GM10248 (cell line): Measurements from ENCODE around the gene MRPL50.

Source experiments
- CTCF ChIA-PET: fragments of 300-600 bp; sonication (Branson Sonifier 250); formaldehyde crosslinking; extraction: SDS; loops from one replicate; lab custom pipeline; 2021; ENCODE audit warnings: antibody characterized with exemption; lab: Yijun Ruan, JAX
- POLR2A ChIA-PET: fragments of 350-650 bp; sonication (Branson Sonifier 250); formaldehyde crosslinking; extraction: SDS; loops from one replicate; lab custom pipeline; 2020; ENCODE audit warnings: antibody characterized with exemption; lab: Yijun Ruan, JAX
- DNase-seq: peaks from one replicate; pipeline ENCODE4 v3.0.0; 2012; ENCODE audit errors: extremely low spot score
- TF ChIP-seq, protein P1 (sequence below): IDR thresholded peaks from 2 replicates; pipeline ENCODE4 v1.5.1; 2012; ENCODE audit warnings: mild to moderate bottlenecking, low read depth; ENCODE audit errors: extremely low read depth, missing control alignments, control extremely low read depth

Gene MRPL50

GRCh38 chr9:101354143-101354764, 44.2 kb downstream of the MRPL50 start:
- TF ChIP-seq, protein P1, sequence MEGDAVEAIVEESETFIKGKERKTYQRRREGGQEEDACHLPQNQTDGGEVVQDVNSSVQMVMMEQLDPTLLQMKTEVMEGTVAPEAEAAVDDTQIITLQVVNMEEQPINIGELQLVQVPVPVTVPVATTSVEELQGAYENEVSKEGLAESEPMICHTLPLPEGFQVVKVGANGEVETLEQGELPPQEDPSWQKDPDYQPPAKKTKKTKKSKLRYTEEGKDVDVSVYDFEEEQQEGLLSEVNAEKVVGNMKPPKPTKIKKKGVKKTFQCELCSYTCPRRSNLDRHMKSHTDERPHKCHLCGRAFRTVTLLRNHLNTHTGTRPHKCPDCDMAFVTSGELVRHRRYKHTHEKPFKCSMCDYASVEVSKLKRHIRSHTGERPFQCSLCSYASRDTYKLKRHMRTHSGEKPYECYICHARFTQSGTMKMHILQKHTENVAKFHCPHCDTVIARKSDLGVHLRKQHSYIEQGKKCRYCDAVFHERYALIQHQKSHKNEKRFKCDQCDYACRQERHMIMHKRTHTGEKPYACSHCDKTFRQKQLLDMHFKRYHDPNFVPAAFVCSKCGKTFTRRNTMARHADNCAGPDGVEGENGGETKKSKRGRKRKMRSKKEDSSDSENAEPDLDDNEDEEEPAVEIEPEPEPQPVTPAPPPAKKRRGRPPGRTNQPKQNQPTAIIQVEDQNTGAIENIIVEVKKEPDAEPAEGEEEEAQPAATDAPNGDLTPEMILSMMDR, result no peak
- no peak for DNase-seq
- CTCF ChIA-PET, result no interaction called here
- POLR2A ChIA-PET, result no interaction called here

DNA sequence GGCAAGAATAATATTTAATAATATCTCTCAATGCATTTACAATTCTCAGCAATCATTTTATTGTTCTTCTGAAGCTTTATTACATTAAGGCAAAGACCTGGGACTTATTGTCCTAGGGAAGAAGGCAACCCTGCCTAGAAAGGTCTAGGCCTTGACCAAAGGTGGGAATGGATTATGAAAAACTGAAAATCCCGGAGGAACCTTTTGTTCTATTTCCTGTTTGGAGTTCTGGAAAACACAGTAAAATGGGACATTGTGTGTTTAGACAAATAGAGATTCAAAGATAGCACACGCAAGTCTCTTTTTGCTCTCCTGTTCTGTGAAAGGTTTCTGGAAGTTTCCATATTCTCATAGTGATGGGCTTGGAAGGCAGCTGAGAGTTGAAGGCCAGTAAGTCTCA, 44.7 kb downstream of the MRPL50 start:
- no peak for DNase-seq
- POLR2A ChIA-PET, result no interaction called here
- CTCF ChIA-PET, result no interaction called here
- TF ChIP-seq, protein P1, result no peak

- ChIA-PET CTCF (interaction anchor here (1.1 to 1.3 kb wide), 2 partner anchors 19 to 41 kb away, joined by 3 to 4 read pairs; no protein-coding TSS in a partner anchor), POLR2A (no interaction called here)
- TF ChIP-seq, protein P1, result no peak
- DNase-seq, result no peak
Measured at GRCh38 chr9:101352892-101353463, 45.4 kb downstream of the MRPL50 start.

- DNase-seq, result no peak
- CTCF ChIA-PET, result interaction anchor here (1.4 kb wide), 1 partner anchor 15 kb away, joined by 3 read pairs; no protein-coding TSS in a partner anchor
- POLR2A ChIA-PET, result no interaction called here
- TF ChIP-seq, protein P1, result no peak
Measured at GRCh38 chr9:101350285-101350684, 48.1 kb downstream of the MRPL50 start.

GRCh38 chr9:101342595-101342994, 55.8 kb downstream of the MRPL50 start:
- ChIA-PET CTCF (no interaction called here), POLR2A (no interaction called here)
- DNase-seq, result no peak
- TF ChIP-seq, protein P1, result no peak

DNA sequence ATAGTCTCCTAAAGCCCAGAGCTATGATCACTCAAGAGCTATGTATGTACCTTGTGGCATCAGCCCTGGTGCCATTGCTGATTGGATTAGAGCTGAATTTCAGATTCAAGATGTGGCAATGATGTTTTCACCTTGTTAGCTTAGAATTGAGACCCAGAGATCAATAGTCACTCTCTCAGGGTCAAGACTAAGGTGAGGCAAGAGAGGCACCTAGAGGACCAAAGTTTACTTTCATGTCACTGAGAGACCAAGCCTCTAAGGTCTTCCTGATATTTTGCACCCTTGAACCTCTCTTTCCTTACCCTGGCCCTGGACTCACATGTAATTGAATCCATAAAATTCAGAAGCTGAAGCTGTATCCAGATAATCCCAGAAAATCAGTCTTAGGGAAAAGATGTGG, 56.5 kb downstream of the MRPL50 start:
- CTCF ChIA-PET, result interaction anchor here (1.0 kb wide), 1 partner anchor 18 kb away, joined by 3 read pairs; no protein-coding TSS in a partner anchor
- TF ChIP-seq, protein P1, result no peak
- DNase-seq, result no peak
- POLR2A ChIA-PET, result no interaction called here
